Colonic mucosa (tissue), 4 donors: ENCODE results near the gene GATC. TPM values are rescaled to one million over a fixed set of nuclear protein-coding genes. Genes with fewer than 3 reads are reported as not detected.

Experiments used
- DNase-seq: peaks from one replicate; pipeline ENCODE4 v3.0.0-alpha.2; 2020
- H3K27ac ChIP-seq: fragments of 200-600 bp; one replicate; pipeline ENCODE4 v1.8.0; 2021
- H3K27me3 ChIP-seq: fragments of 200-600 bp; one replicate; pipeline ENCODE4 v1.8.0; 2021
- H3K36me3 ChIP-seq: fragments of 200-600 bp; one replicate; pipeline ENCODE4 v1.8.0; 2021
- H3K4me1 ChIP-seq: fragments of 200-600 bp; one replicate; pipeline ENCODE4 v1.8.0; 2021; ENCODE audit warnings: mild to moderate bottlenecking
- H3K4me3 ChIP-seq: fragments of 200-600 bp; one replicate; pipeline ENCODE4 v1.8.0; 2021
- H3K9ac ChIP-seq, 2 donors: one replicate each; pipeline ENCODE4 v1.7.0; 2013; ENCODE audit warnings: control low read depth in 2 of 2, low read depth in 2 of 2, low read length in 2 of 2
- H3K9me3 ChIP-seq: fragments of 200-600 bp; one replicate; pipeline ENCODE4 v1.8.0; 2021
- intact Hi-C: fragments of 100-400 bp; cut with DNase I; formaldehyde crosslinking; loops from one replicate; pipeline ENCODE4 v1.14.1; 2022
- total RNA-seq, 2 donors: library from RNA; stranded (reverse); fragmentation: NEBNext Ultra II Directional in 1 of 2; extraction: Animal tissue kit (Norgen Biotek cat#: 25700) in 1 of 2; gene quantifications; one replicate each; pipeline ENCODE4 v1.2.1, GENCODE V29; 2021
- TF ChIP-seq, protein P1 (sequence below): fragments of 200-600 bp; IDR thresholded peaks from one replicate; pipeline ENCODE4 v1.8.0; 2022; ENCODE audit warnings: antibody characterized with exemption, mild to moderate bottlenecking
- donor health status: healthy.
- donor health status: DM: no; HTN: no; CAD: no.
- donor health status: DM: no; HTN: no; CAD: no.

GATC gene
- total RNA-seq, 2 donors from 2014 or later: 34.1 to 43.3 TPM

DNA sequence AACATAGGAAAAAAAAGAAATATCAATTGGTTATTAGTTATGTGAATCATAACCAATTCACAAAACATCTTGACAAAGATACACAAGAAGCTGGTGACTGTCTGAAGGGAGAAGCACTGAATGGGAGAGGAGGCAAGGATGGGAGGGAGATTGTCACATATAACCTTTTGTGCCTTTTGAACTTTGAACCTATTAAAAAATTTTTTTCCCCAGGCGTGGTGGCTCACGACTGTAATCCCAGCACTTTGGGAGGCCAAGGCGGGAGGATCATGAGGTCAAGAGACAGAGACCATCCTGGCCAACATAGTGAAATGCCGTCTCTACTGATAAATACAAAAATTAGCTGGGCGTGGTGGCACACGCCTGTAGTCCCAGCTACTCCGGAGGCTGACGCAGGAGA, 62.3 kb downstream of the GATC start:
- intact Hi-C loops: no loop called here
- H3K36me3 ChIP-seq: no peaks in the 10 kb centered on the region
- no peak for DNase-seq
- H3K4me3 ChIP-seq: no peak overlapping the region
- H3K4me1 ChIP-seq: no peaks in the 10 kb centered on the region
- H3K9me3 ChIP-seq: no peaks in the 10 kb centered on the region
- TF ChIP-seq, protein P1, sequence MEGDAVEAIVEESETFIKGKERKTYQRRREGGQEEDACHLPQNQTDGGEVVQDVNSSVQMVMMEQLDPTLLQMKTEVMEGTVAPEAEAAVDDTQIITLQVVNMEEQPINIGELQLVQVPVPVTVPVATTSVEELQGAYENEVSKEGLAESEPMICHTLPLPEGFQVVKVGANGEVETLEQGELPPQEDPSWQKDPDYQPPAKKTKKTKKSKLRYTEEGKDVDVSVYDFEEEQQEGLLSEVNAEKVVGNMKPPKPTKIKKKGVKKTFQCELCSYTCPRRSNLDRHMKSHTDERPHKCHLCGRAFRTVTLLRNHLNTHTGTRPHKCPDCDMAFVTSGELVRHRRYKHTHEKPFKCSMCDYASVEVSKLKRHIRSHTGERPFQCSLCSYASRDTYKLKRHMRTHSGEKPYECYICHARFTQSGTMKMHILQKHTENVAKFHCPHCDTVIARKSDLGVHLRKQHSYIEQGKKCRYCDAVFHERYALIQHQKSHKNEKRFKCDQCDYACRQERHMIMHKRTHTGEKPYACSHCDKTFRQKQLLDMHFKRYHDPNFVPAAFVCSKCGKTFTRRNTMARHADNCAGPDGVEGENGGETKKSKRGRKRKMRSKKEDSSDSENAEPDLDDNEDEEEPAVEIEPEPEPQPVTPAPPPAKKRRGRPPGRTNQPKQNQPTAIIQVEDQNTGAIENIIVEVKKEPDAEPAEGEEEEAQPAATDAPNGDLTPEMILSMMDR: no peak
- H3K9ac ChIP-seq: no peak overlapping the region
- H3K27me3 ChIP-seq: no peaks in the 10 kb centered on the region
- no peak overlapping the region for H3K27ac ChIP-seq

Other genes with a start within 250 kb of the GATC start
- gene RPLP0, start 245.3 kb upstream of the GATC start, total RNA-seq: 1,000 to 10,000 TPM; 1,834 to 2,096 TPM
- gene PXN, start 180.7 kb upstream of the GATC start, total RNA-seq: 100 to 1,000 TPM; 133 to 142 TPM
- gene RNU4-2, start 154.5 kb upstream of the GATC start, total RNA-seq: 1,000 to 10,000 TPM; 2,653 to 6,886 TPM
- gene RNU4-1, start 153.2 kb upstream of the GATC start, total RNA-seq: 1,000 to 10,000 TPM; 1,555 to 3,531 TPM
- 1 to 10 TPM; 1.3 to 1.6 TPM for gene SIRT4, start 144.1 kb upstream of the GATC start, total RNA-seq
- gene PLA2G1B, start 118.7 kb upstream of the GATC start, total RNA-seq: 1 to 10 TPM in 1 of 2 donors, not detected in 1; 5.0 TPM
- 10 to 100 TPM in 1 of 2 donors, 1 to 10 TPM in 1; 3.8 to 11.7 TPM for gene MSI1, start 77.3 kb upstream of the GATC start, total RNA-seq
- 1,000 to 10,000 TPM in 1 of 2 donors, 100 to 1,000 TPM in 1; 887 to 1,081 TPM for gene COX6A1, start 8.3 kb upstream of the GATC start, total RNA-seq
- 10 to 100 TPM; 20.4 to 27.8 TPM for gene TRIAP1, start 60 bp upstream of the GATC start, total RNA-seq
- 100 to 1,000 TPM; 169 to 216 TPM for gene SRSF9, start 23.3 kb downstream of the GATC start, total RNA-seq
- 100 to 1,000 TPM; 359 to 463 TPM for gene DYNLL1, start 49.7 kb downstream of the GATC start, total RNA-seq
- gene COQ5, start 82.7 kb downstream of the GATC start, total RNA-seq: 10 to 100 TPM; 35.8 to 46.6 TPM
- gene RNF10, start 87.9 kb downstream of the GATC start, total RNA-seq: 100 to 1,000 TPM; 199 to 226 TPM
- gene POP5, start 135.0 kb downstream of the GATC start, total RNA-seq: 10 to 100 TPM; 22.8 to 77.7 TPM
- under 1 TPM; 0.77 to 0.79 TPM for gene CABP1, start 194.2 kb downstream of the GATC start, total RNA-seq
- gene MLEC, start 240.7 kb downstream of the GATC start, total RNA-seq: 100 to 1,000 TPM; 331 to 500 TPM